Uterus (tissue), 2 donors: ENCODE measurements around the gene ASIC4.

ENCODE experiments used
- POLR2A ChIP-seq, 2 donors: fragments of 450-650 bp; IDR thresholded peaks; one replicate each; pipeline ENCODE4 v1.6.1; 2016; ENCODE audit warnings: antibody characterized with exemption in 2 of 2, mild to moderate bottlenecking in 1 of 2, moderate library complexity in 1 of 2
- TF ChIP-seq, protein P1 (sequence below), 4 experiments: fragments of 200-600 bp in 2 of 4; fragments of 450-650 bp in 2 of 4; sonication (generic) in 2 of 4; IDR thresholded peaks; one replicate each; pipeline ENCODE4 v1.5.1; 2016 to 2019; ENCODE audit warnings: antibody characterized with exemption in 4 of 4, mild to moderate bottlenecking in 2 of 4, moderate library complexity in 1 of 4

DNA sequence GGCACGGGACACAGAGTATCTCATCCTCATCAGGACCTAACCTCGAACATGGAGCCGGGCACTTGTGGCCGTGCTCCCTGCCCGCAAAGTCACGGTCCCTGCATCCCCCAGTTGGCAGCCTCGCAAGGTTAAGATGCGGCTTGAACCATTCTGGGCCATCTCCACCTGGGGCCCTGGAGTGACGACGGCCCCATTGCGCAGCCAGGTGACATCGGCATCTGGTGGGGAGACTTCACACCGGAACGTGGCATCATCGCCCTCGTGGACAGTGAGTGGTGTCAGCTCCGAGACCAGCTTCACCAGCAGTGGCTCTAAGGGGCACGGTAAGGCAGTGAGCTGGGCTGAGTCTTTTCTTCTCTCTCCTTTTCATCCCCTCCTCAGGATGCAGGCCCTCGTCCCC is 42.1 kb downstream of the ASIC4 start:
- no peak for TF ChIP-seq POLR2A (IDR thresholded peaks at IDR 0.05)
- TF ChIP-seq, protein P1, sequence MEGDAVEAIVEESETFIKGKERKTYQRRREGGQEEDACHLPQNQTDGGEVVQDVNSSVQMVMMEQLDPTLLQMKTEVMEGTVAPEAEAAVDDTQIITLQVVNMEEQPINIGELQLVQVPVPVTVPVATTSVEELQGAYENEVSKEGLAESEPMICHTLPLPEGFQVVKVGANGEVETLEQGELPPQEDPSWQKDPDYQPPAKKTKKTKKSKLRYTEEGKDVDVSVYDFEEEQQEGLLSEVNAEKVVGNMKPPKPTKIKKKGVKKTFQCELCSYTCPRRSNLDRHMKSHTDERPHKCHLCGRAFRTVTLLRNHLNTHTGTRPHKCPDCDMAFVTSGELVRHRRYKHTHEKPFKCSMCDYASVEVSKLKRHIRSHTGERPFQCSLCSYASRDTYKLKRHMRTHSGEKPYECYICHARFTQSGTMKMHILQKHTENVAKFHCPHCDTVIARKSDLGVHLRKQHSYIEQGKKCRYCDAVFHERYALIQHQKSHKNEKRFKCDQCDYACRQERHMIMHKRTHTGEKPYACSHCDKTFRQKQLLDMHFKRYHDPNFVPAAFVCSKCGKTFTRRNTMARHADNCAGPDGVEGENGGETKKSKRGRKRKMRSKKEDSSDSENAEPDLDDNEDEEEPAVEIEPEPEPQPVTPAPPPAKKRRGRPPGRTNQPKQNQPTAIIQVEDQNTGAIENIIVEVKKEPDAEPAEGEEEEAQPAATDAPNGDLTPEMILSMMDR (IDR thresholded peaks at IDR 0.05): no peak
